Esophagus muscularis mucosa (tissue), 4 donors: ENCODE data around the gene CUX1.

Source experiments
- EP300 ChIP-seq: sonication (generic); formaldehyde crosslinking; IDR thresholded peaks from one replicate; pipeline ENCODE4 v1.6.1; 2017; ENCODE audit warnings: antibody characterized with exemption
- POLR2A ChIP-seq: fragments of 450-650 bp; IDR thresholded peaks from one replicate; pipeline ENCODE4 v1.6.1; 2017; ENCODE audit warnings: antibody characterized with exemption, moderate library complexity, mild to moderate bottlenecking, low read depth
- TF ChIP-seq, protein P1 (sequence below), 3 experiments: fragments of 200-600 bp in 2 of 3; fragments of 450-650 bp in 1 of 3; sonication (generic) in 2 of 3; IDR thresholded peaks; one replicate each; pipeline ENCODE4 v1.5.1; 2017 to 2019; ENCODE audit warnings: antibody characterized with exemption in 3 of 3, mild to moderate bottlenecking in 2 of 3, moderate library complexity in 1 of 3

DNA sequence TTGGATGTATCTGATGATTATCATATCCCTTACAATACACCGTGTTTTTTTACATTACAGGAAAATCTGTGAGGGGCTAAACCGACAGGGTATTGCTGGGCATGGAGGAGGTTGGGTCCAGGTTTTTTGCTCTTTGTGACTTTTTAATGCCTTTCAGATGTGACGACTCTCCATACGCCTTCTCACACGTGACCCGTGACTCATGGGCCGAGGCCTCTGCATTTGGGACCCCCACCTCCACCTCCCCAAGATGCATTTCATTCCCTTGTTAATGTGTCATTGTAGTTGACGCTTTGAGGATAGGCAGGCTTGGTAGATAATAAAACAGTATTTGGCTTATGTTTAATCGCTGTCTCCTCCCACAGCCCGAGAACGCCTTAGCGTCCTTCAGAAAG is 95.3 kb downstream of the CUX1 start:
- TF ChIP-seq, protein P1, sequence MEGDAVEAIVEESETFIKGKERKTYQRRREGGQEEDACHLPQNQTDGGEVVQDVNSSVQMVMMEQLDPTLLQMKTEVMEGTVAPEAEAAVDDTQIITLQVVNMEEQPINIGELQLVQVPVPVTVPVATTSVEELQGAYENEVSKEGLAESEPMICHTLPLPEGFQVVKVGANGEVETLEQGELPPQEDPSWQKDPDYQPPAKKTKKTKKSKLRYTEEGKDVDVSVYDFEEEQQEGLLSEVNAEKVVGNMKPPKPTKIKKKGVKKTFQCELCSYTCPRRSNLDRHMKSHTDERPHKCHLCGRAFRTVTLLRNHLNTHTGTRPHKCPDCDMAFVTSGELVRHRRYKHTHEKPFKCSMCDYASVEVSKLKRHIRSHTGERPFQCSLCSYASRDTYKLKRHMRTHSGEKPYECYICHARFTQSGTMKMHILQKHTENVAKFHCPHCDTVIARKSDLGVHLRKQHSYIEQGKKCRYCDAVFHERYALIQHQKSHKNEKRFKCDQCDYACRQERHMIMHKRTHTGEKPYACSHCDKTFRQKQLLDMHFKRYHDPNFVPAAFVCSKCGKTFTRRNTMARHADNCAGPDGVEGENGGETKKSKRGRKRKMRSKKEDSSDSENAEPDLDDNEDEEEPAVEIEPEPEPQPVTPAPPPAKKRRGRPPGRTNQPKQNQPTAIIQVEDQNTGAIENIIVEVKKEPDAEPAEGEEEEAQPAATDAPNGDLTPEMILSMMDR (IDR thresholded peaks at IDR 0.05), result no peak
- no peak for TF ChIP-seq POLR2A
- TF ChIP-seq EP300, result no peak
